Measurements from ENCODE around the gene ICE2. TPM values are rescaled to one million over a fixed set of nuclear protein-coding genes. Genes with fewer than 3 reads are reported as not detected.
A peak's percentile ranks its signal among the peaks of the same experiment; 100 is the strongest.
"Not testable (repeated sequence)": the region's sequence is repeated elsewhere in the genome, so short reads cannot be mapped to it uniquely, and the experiment has no call there.

The ICE2 gene
- total RNA-seq, 1 donor from 2014 or later: 21.9 TPM

DNA sequence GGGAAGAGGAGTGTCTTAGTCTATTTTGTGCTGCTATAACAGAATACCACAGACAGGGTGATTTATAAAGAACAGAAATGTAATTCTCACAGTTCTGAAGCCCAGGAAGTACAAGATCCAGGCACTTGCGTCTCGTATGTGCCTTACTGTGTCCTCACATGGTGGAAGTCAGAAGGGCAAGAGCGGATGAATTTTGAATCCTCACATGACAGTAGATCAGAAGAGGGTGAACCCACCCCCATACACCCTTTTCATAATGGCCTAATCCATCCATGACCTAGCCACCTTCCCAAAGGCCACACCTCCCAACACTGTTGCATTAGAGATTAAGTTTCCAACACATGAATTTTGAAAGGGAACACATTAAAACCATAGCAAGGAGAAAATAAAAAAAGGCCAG, 62.5 kb downstream of the ICE2 start:
- no peak for DNase-seq (ENCODE audit: missing footprints)
- intact Hi-C loops (cut with DNase I): no loop called here

DNA sequence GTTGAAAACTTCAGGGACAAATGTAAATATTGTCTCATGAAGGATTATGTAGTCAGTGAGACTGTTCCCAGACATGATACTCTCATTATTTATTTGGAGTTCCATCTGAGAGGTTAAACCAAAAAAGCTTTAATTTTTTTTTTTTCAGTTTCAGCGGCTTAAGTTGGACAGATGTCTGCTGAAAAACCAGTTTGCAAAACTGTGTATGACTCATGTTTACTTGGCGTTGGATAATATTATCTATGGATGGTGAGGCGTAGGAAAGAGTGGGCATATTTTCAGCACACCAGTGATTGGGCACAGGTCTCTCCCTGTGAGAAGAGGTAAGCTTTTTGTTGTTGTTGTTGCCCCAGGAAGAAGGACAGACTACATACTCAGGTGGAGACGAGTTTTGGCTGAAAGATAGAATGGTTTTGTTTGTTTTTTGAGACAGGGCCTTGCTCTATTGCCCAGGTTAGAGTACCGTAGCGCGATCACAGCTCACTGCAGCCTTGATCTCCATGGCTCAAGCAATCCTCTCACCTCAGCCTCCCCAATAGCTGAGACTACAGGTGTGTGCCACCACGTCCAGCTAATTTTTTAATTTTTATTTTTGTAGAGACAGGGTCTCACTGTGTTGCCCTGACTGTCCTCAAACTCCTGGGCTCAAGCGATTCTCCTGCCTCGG, 64.8 kb downstream of the ICE2 start:
- peak; percentile 25 for ATAC-seq
- intact Hi-C loops (cut with DNase I): no loop called here
- no peak for DNase-seq (ENCODE audit: missing footprints)

More for the DNA sequence above, 62.5 kb downstream of the ICE2 start:
- no peak for ATAC-seq

DNA sequence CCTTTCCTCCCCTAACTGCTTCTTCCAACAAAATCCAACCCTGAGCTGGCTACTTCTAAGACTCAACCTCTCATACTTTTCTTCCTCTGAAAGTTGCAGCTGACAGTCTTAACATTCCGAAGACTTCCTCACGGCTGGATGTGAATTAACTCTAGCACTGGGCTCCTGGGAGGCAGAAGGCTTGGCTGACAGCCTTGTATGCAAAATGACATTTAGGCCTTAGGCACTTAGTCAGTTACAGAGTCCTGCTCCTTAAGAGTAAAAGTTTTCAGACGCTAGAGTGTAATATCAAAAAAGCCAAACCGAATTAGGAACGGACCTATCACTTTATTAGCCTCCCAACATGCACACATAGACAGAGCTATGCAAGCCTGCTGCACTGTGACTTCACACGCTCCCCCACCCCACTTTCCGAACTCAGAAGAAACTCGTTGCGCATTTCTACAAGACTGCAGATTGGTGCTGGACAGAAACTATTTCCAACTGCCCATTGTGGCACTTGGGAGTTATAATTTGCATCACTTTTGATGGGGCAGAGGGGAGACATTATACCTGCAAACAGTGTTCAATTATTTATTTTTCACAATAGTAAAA, 65.6 kb downstream of the ICE2 start:
- no peak for DNase-seq (ENCODE audit: missing footprints)
- peak; percentile 73 for ATAC-seq
- intact Hi-C loops (cut with DNase I): no loop called here

DNA sequence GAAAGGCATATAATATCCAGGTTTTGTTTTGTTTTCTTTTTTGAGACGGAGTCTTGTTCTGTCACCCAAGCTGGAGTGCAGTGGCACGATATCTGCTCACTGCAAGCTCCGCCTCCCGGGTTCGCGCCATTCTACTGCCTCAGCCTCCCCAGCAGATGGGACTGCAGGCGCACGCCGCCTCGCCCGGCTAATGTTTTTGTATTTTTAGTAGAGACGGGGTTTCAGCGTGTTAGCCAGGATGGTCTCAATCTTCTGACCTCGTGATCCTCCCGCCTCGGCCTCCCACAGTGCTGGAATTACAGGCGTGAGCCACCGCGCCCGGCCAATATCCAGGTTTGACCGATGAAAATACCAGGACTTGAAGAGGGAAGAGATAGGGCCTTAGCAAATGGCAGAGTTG, 66.1 kb downstream of the ICE2 start:
- ATAC-seq; intact Hi-C loops (cut with DNase I); DNase-seq (ENCODE audit: missing footprints): not testable (repeated sequence)

DNA sequence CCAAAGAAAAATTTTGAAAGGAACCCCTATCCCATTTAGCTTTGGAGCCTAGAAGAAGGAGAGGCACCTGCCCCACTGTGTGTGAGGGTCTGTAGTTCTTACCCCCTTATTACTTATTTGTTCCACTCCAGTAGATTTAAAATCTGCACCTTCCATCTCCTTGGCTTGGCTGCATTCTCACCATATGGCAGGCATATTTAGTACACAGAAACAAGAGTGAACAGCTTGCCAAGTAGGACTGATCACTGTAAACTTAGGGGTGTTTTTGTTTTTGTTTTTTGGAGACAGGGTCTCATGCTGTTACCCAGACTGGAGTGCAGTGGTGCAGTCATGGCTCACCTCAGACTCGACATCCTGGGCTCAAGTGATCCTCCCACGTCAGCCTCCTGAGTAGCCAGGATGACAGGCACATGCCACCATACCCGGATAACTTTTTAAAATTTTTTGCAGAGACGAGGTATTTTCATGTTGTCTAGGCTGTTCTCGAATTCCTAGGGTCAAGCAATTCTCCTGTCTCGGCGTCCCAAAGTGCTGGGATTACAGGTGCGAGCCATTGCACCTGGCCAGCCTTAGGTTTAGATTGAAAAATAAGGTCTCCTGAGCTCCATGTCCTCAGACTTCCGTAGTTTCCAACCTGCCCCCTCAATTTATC, 67.0 kb downstream of the ICE2 start:
- ATAC-seq (no peak), DNase-seq (ENCODE audit: missing footprints) (no peak)
- intact Hi-C loops (cut with DNase I): no loop called here

DNA sequence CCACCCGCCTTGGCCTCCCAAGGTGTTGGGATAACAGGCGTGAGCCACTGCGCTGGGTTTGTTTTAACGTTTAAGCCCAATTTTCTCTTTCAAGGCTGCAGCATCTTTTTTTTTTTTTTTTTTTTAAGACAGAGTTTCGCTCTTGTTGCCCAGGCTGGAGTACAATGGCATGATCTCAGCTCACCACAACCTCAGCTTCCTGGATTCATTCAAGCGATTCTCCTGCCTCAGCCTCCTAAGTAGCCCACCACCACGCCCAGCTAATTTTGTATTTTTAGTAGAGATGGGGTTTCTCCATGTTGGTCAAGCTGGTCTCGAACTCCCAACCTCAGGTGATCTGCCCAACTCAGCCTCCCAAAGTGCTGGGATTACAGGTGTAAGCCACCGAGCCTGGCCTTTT, 68.6 kb downstream of the ICE2 start:
- intact Hi-C loops (cut with DNase I); ATAC-seq; DNase-seq (ENCODE audit: missing footprints): not testable (repeated sequence)

DNA sequence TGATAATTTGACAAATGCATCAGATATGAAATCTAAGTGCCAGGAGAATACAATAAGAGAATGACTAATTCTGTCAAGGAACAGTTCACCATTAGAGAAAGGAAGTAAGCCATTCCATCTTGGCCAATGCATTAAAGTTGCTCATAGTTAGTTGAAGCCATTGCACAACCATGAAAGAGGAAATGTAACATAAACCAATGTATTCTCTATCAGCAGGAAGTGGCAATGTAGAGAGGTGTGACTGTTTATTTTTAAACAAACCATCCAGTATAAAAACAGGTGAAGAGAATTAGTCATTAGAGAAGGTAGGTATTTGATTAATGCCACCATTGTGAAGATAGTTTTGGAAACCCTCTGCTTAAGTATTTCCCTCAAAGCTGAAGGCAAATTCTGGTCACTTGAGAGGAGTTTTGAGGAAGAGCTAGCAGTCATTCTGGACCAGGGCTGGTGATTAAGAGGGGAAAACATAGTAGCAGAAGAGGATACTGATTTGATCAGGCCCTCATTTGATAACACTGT, 70.4 kb downstream of the ICE2 start:
- intact Hi-C loops (cut with DNase I): no loop called here
- DNase-seq (ENCODE audit: missing footprints) (no peak), ATAC-seq (no peak)

- intact Hi-C loops (cut with DNase I): no loop called here
- no peak for ATAC-seq
- DNase-seq (ENCODE audit: missing footprints): no peak
Measured at GRCh38 chr15:60407415-60407805, 71.5 kb downstream of the ICE2 start.

GRCh38 chr15:60406513-60407414, 72.2 kb downstream of the ICE2 start:
- ATAC-seq: no peak
- intact Hi-C loops (cut with DNase I): no loop called here

DNA sequence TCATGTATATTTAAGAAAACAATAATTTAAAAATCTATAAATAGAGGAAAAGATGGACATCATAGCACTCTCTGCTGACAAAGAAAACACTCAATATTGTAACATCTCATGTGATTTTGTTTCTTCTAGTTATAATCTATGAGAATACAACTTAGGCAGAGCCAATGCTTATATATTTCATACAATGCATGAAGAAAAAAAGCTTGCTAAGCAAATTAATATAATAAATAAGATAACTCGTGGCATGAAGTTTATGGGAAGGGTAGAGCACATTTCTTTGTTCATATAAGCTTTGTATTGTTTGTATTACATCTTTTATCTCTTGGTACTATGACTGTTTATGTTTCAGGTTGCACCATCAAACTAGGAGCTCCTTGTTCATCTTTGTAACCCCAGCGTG, 73.5 kb downstream of the ICE2 start:
- intact Hi-C loops (cut with DNase I): no loop called here
- no peak for DNase-seq (ENCODE audit: missing footprints)
- no peak for ATAC-seq

More at GRCh38 chr15:60406513-60407414, 72.2 kb downstream of the ICE2 start:
- no peak for DNase-seq (ENCODE audit: missing footprints)

DNA sequence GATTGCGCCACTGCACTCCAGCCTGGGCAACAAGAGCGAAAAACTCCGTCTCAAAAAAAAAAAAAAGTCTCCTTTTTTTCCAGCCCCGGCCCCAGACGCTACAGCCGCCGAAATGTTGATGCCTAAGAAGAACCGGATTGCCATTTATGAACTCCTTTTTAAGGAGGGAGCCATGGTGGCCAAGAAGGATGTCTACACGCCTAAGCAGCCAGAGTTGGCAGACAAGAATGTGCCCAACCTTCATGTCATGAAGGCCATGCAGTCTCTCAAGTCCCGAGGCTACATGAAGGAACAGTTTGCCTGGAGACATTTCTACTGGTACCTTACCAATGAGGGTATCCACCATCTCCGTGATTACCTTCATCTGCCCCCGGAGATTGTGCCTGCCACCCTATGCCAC, 74.6 kb downstream of the ICE2 start:
- DNase-seq (ENCODE audit: missing footprints); intact Hi-C loops (cut with DNase I); ATAC-seq: not testable (repeated sequence)

DNA sequence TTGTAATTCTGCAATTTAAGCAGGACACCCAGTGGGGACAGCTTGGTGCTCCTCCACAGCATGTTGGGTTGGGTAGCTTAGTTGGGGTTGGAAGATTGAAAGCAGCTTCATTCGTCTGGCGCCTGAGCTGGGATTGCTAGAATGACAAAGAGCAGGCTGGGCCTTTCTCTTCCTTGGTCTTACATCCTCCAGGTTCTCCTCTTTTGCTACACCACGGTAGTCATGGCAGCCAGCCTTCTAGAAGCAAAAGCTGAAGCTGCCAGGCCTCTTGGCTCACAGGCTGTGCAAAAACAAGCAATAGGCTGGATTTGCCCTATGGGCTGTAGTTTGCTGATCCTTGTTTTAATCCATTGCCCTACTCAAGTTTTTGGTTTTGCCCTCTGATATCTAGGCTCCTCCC, 78.0 kb downstream of the ICE2 start:
- no peak for DNase-seq (ENCODE audit: missing footprints)
- intact Hi-C loops (cut with DNase I): no loop called here
- no peak for ATAC-seq

DNA sequence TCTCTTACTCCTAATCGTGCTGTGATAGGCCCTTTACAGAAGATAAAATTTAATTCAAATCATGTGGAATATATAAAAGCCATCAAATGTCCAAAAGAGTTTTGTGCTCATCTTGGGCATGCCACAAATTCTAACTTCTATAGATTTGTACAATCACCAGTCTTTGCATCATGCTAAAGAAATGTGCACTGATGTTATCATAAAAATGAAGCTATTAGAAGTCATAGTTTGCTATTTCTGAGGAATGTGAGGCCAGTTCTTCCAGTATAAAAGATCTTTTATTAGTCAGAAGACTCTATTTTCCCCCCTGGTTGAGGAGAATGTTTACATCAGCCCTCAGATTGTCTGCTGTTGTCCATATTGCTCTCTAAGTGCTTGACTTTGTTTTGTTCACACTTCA, 79.0 kb downstream of the ICE2 start:
- intact Hi-C loops (cut with DNase I): loop anchor here (2.0 kb wide), 2 partner anchors 21 to 37 kb away; no protein-coding TSS in a partner anchor
- ATAC-seq: no peak
- no peak for DNase-seq (ENCODE audit: missing footprints)

DNA sequence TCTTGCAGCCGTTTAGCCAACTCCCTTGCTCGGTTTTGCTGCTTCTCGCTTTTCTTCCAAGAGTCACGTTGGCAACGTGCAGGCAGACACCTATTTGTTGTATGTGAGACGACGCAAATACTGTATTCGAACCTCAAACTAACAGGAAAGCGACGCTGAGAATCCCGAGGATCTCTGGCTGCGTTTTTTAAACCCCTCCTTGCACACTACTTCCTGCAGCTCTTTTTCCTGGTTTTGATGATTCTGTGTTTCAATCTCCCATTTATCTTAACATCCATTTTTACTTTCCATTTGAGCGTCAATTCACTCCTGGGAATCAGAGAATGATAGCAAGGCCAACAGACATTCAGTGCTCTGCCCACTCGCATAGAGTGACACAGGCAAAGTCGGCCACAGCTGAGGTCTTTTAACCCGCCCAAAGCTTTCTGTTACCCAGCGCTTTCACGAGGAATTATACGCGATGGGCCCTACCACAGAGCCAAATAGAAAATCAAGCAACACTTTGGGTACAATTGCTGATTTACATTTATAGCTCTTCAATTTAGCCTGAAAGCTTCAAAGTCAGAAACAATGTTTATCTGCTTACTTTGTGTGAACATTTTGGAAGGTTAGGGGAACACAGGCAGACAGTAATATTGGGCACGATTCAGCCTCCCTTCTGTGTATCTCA, 79.6 kb downstream of the ICE2 start:
- no peak for ATAC-seq
- intact Hi-C loops (cut with DNase I): loop anchor here (2.0 kb wide), 2 partner anchors 21 to 37 kb away; no protein-coding TSS in a partner anchor

DNA sequence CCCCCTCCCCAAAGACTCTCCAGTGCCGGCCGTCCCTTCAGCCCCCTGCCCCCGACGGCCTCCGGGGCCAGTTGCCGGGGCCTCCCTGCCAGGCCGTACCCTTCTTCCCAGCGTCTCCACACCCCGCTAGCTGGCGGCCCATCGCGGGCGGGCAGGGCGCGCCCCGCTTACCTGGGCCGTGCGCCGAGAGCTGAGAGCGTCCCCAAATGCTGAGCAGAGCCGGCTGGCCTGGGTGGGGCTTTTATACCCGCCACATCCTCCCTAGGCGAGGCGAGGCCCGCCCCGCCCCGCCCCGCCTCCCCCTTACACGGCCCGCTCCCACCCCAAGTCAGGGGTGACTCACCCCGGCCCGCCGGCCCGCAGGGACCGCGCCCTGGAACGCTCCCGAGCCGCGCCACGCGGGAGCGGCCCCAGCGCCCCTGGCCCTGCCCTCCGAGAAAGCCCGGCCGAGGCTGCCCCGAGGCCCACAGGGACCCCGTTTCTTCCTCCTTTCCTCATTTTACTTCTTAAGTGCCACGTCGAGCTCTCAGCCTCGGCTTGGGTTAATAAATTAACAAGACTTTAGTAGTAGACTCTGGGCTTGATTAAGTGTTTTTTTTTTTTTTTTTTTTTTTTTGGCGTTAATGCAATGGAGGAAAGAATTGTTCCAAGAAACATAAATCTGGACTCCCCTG, 81.0 kb downstream of the ICE2 start, which contains the start of gene ANXA2:
Gene ANXA2, minus strand, starts transcription at position 215 of the 674 bp plus-strand sequence. CDS start 11,911 bp downstream, outside the sequence.
- ATAC-seq: peak; percentile 88
- DNase-seq (ENCODE audit: missing footprints): peak; percentile 90
- intact Hi-C loops (cut with DNase I): loop anchor here (2.0 kb wide), 2 partner anchors 23 to 35 kb away; no protein-coding TSS in a partner anchor

More for the DNA sequence above, 79.6 kb downstream of the ICE2 start:
- no peak for DNase-seq (ENCODE audit: missing footprints)

- intact Hi-C loops (cut with DNase I): no loop called here
- peak; percentile 86 for DNase-seq (ENCODE audit: missing footprints)
Measured at GRCh38 chr15:60396958-60397771, 81.8 kb downstream of the ICE2 start.

GRCh38 chr15:60396560-60396957, 82.4 kb downstream of the ICE2 start:
- DNase-seq (ENCODE audit: missing footprints) (no peak), ATAC-seq (no peak)
- intact Hi-C loops (cut with DNase I): no loop called here

More at GRCh38 chr15:60396958-60397771, 81.8 kb downstream of the ICE2 start:
- ATAC-seq: peak; percentile 55
